Adrenal gland (tissue), 12 donors: ENCODE data around the gene HIVEP1. TPM values are rescaled to one million over a fixed set of nuclear protein-coding genes. Genes with fewer than 3 reads are reported as not detected.

Experiments
- DNase-seq, 7 donors: peaks; one replicate each; pipeline ENCODE4 v3.0.0-alpha.2; 2019 to 2020
- H3K27ac ChIP-seq, 5 donors: fragments of 200-600 bp; sonication (generic) in 4 of 5; 1 replicate in 3 of 5; 2 replicates in 2 of 5; pipeline versions ENCODE4 v1.5.1 to v1.8.0; 2016 to 2020; ENCODE audit warnings: mild to moderate bottlenecking in 1 of 5
- H3K27me3 ChIP-seq: fragments of 200-600 bp; 2 replicates; pipeline ENCODE4 v1.8.0; 2021
- H3K36me3 ChIP-seq, 2 donors: fragments of 200-600 bp; replicated peaks in 1 of 2; 1 replicate in 1 of 2; 2 replicates in 1 of 2; pipeline versions ENCODE4 v1.5.1 to v1.8.0; 2018 to 2022
- H3K4me1 ChIP-seq, 2 donors: fragments of 200-600 bp; replicated peaks in 1 of 2; 1 replicate in 1 of 2; 2 replicates in 1 of 2; pipeline versions ENCODE4 v1.5.1 to v1.8.0; 2018 to 2021
- H3K4me3 ChIP-seq, 4 donors: fragments of 200-600 bp; sonication (generic) in 3 of 4; one replicate each; pipeline ENCODE4 v1.5.1; 2016 to 2018
- H3K9me3 ChIP-seq, 3 donors: fragments of 200-600 bp; sonication (generic) in 1 of 3; replicated peaks in 1 of 3; 1 replicate in 2 of 3; 2 replicates in 1 of 3; pipeline versions ENCODE4 v1.5.1 to v1.8.0; 2016 to 2021
- POLR2A ChIP-seq, 2 donors: fragments of 450-650 bp; IDR thresholded peaks; one replicate each; pipeline ENCODE4 v1.6.1; 2017; ENCODE audit warnings: antibody characterized with exemption in 2 of 2, mild to moderate bottlenecking in 2 of 2, moderate library complexity in 1 of 2
- WGBS, 4 donors: extraction: QIAGEN DNeasy Blood & Tissue Kit in 2 of 4; methylation state at CpG; one replicate each; pipeline versions ENCODE4 v1.1.5 to v1.1.7; 2013 to 2017; 5-methylcytosine and 5-hydroxymethylcytosine counted together
- intact Hi-C, 2 donors: fragments of 100-400 bp; cut with DNase I; formaldehyde crosslinking; loops; one replicate each; pipeline versions ENCODE4 v1.14.1 to v1.15.0; 2022 to 2023
- polyA plus RNA-seq, 3 donors: library from polyadenylated mRNA; stranded (reverse); fragments of 200-250 nt in 2 of 3; fragments of 350-450 nt in 1 of 3; fragmentation: Illumina TruSeq in 1 of 3; extraction: RNeasy Lipid Tissue Mini Kit (QIAGEN cat#74804) in 1 of 3; gene quantifications; one replicate each; pipeline ENCODE4 v1.2.3, GENCODE V29; 2013 to 2014
- total RNA-seq, 9 donors: library from RNA; depleted of rRNA in 4 of 9; stranded (reverse); fragments of >200 nt in 4 of 9; fragments of 120-200 nt in 1 of 9; fragmentation: NEBNext Ultra II Directional in 1 of 9; extraction: Animal tissue kit (Norgen Biotek cat#: 25700) in 1 of 9; gene quantifications; one replicate each; pipeline versions ENCODE4 v1.1.0 to v1.2.4, GENCODE V29; 2013 to 2023
- TF ChIP-seq, protein P1 (sequence below), 6 experiments: fragments of 450-650 bp in 4 of 6; fragments of 200-600 bp in 2 of 6; sonication (generic) in 1 of 6; IDR thresholded peaks; 1 replicate in 5 of 6; 2 replicates in 1 of 6; pipeline versions ENCODE4 v1.5.1 to v1.8.0; 2016 to 2021; ENCODE audit warnings: antibody characterized with exemption in 6 of 6, mild to moderate bottlenecking in 2 of 6, moderate library complexity in 1 of 6
- donor health status: healthy with polysubstance abuse.
- donor health status: Bipolar disorder and iron deficiency.
- donor health status: DM: yes; HTN: yes; CAD: no.
- donor health status: DM: no; HTN: no; CAD: no.
- donor health status: DM: no; HTN: no; CAD: no.
- donor health status: DM: yes; HTN: yes; CAD: no.

The HIVEP1 gene
- total and polyA plus RNA-seq, 12 donors, result 3.6 to 22.3 (median 11.9) TPM

DNA sequence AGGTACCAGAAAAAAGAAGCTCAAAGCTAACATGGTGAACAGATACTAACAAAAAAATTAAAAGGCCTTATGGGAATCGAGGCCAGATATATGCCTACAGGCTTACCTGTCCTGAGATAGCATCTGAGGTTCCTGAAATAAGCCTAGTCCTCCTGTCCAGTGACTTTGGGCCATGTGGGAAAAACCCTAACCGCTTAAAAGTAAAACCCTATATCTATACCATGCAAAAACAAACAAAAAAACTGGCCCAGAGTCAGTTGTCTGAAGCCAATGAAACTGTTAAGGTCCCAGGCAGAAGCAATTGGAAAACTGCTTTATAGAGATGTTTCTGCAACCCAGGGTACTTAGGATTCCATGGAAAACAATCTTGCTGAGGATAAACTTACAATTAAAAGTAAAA lies 122.9 kb downstream of the HIVEP1 start:
- WGBS, 4 donors, result 91 to 100% (median 95%) methylated on average over 2 of the region's 2 CpGs
- no peak overlapping the region for H3K27ac ChIP-seq
- TF ChIP-seq, protein P1, sequence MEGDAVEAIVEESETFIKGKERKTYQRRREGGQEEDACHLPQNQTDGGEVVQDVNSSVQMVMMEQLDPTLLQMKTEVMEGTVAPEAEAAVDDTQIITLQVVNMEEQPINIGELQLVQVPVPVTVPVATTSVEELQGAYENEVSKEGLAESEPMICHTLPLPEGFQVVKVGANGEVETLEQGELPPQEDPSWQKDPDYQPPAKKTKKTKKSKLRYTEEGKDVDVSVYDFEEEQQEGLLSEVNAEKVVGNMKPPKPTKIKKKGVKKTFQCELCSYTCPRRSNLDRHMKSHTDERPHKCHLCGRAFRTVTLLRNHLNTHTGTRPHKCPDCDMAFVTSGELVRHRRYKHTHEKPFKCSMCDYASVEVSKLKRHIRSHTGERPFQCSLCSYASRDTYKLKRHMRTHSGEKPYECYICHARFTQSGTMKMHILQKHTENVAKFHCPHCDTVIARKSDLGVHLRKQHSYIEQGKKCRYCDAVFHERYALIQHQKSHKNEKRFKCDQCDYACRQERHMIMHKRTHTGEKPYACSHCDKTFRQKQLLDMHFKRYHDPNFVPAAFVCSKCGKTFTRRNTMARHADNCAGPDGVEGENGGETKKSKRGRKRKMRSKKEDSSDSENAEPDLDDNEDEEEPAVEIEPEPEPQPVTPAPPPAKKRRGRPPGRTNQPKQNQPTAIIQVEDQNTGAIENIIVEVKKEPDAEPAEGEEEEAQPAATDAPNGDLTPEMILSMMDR (IDR thresholded peaks at IDR 0.05), result no peak
- no peak for TF ChIP-seq POLR2A (IDR thresholded peaks at IDR 0.05)
- H3K27me3 ChIP-seq, result no peaks in the 10 kb centered on the region
- H3K36me3 ChIP-seq, result peaks cover 0 to 9% of the 10 kb centered on the region in 2 donors
- H3K4me3 ChIP-seq, result no peak overlapping the region
- DNase-seq, result no peak
- H3K9me3 ChIP-seq, result no peaks in the 10 kb centered on the region
- intact Hi-C loops, result no loop called here
- H3K4me1 ChIP-seq, result peaks cover 4 to 22% of the 10 kb centered on the region in 2 donors

- no peaks in the 10 kb centered on the region for H3K9me3 ChIP-seq
- peaks cover 4 to 20% of the 10 kb centered on the region in 2 donors for H3K4me1 ChIP-seq
- no peak for DNase-seq
- WGBS, 4 donors, result 71 to 85% (median 82%) methylated on average over 4 of the region's 4 CpGs
- H3K27me3 ChIP-seq, result no peaks in the 10 kb centered on the region
- intact Hi-C loops, result no loop called here
- TF ChIP-seq POLR2A (IDR thresholded peaks at IDR 0.05), result no peak
- TF ChIP-seq, protein P1 (IDR thresholded peaks at IDR 0.05), result no peak
- H3K27ac ChIP-seq, result no peak overlapping the region
- no peak overlapping the region for H3K4me3 ChIP-seq
- H3K36me3 ChIP-seq, result peaks cover 0 to 14% of the 10 kb centered on the region in 2 donors
These were observed 124.8 kb downstream of the HIVEP1 start for GRCh38 chr6:12136905-12137304.

GRCh38 chr6:12137480-12137879 lies 125.4 kb downstream of the HIVEP1 start:
- Histone ChIP-seq H3K36me3 (peaks cover 0 to 14% of the 10 kb centered on the region in 2 donors), H3K27me3 (no peaks in the 10 kb centered on the region), H3K4me1 (peaks cover 3 to 16% of the 10 kb centered on the region in 2 donors), H3K27ac (no peak overlapping the region), H3K4me3 (no peak overlapping the region), H3K9me3 (no peaks in the 10 kb centered on the region)
- DNase-seq, result peak; percentile 69 to 89 (median 83)
- intact Hi-C loops, result no loop called here
- 53 to 73% (median 63%) methylated on average over 1 of the region's 1 CpG for WGBS, 4 donors
- TF ChIP-seq, protein P1 (IDR thresholded peaks at IDR 0.05), result no peak
- TF ChIP-seq POLR2A (IDR thresholded peaks at IDR 0.05), result no peak

DNA sequence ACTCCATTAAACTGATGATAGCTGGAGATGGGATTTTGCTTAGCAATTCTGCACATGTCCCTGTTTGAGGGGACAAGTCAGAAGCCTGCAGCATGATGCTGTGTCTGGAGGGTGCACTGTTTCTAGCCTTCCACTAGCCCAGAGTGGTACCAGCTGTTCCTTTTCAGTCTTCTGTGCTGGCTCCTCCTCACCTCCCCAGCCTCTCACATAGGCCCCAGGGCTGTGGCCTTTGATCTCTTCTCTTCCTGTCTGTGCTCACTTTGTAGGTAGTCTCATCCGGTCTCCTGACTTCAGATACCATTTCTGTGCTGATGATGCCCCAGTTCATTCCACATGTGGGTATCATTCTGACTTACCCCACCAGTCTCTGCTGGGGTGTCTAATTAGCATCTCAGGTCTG lies 126.3 kb downstream of the HIVEP1 start:
- whole genome bisulfite sequencing, 4 donors, result 88 to 97% (median 91%) methylated on average over 1 of the region's 1 CpG
- H3K9me3 ChIP-seq, result no peaks in the 10 kb centered on the region
- TF ChIP-seq POLR2A (IDR thresholded peaks at IDR 0.05), result no peak
- TF ChIP-seq, protein P1 (IDR thresholded peaks at IDR 0.05), result no peak
- no peak overlapping the region for H3K4me3 ChIP-seq
- no peak overlapping the region for H3K27ac ChIP-seq
- H3K36me3 ChIP-seq, result peaks cover 0 to 14% of the 10 kb centered on the region in 2 donors
- intact Hi-C loops, result no loop called here
- peaks cover 0 to 16% of the 10 kb centered on the region in 2 donors for H3K4me1 ChIP-seq
- no peaks in the 10 kb centered on the region for H3K27me3 ChIP-seq
- DNase-seq, result no peak
